Measurements from ENCODE around the gene SORCS3. TPM values are rescaled to one million over a fixed set of nuclear protein-coding genes. Genes with fewer than 3 reads are reported as not detected.

SORCS3 gene
- total and polyA plus RNA-seq, 4 donors: 0.14 TPM; not detected in 3

DNA sequence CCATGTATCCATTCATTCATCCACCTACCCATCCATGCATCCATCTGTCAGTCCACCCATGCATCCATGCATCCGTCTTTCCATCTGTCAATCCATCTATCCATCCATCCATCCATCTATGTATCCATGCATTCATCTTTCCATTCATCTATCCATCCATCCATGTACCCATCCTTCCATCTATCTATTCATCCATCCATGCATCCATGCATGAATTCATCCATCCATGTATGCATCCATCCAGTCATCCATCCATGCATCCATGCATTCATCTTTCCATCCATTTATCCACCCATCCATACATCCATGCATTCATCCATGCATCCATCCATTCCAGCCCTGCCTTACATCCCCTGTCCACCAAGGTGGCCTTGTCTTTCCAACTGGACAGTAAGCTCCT, 45.7 kb downstream of the SORCS3 start:
- no peak overlapping the region for H3K27ac ChIP-seq (ENCODE audit: low read depth in 1 of 2, low read length in 1 of 2)
- ATAC-seq (ENCODE audit: insufficient read depth, low FRiP score) (no peak), DNase-seq (no peak)
- H3K36me3 ChIP-seq (ENCODE audit: control insufficient read depth in 4 of 4, insufficient read depth in 4 of 4, low read length in 4 of 4): no peaks in the 10 kb centered on the region
- 40 to 47% methylated on average over 1 of the region's 1 CpG for WGBS, 2 donors
- no peak overlapping the region for H3K4me3 ChIP-seq
- H3K9me3 ChIP-seq (ENCODE audit: control insufficient read depth in 4 of 4, insufficient read depth in 3 of 4, low read length in 3 of 4): peaks cover 0 to 6% (median 0%) of the 10 kb centered on the region in 4 donors
- TF ChIP-seq, protein P1, sequence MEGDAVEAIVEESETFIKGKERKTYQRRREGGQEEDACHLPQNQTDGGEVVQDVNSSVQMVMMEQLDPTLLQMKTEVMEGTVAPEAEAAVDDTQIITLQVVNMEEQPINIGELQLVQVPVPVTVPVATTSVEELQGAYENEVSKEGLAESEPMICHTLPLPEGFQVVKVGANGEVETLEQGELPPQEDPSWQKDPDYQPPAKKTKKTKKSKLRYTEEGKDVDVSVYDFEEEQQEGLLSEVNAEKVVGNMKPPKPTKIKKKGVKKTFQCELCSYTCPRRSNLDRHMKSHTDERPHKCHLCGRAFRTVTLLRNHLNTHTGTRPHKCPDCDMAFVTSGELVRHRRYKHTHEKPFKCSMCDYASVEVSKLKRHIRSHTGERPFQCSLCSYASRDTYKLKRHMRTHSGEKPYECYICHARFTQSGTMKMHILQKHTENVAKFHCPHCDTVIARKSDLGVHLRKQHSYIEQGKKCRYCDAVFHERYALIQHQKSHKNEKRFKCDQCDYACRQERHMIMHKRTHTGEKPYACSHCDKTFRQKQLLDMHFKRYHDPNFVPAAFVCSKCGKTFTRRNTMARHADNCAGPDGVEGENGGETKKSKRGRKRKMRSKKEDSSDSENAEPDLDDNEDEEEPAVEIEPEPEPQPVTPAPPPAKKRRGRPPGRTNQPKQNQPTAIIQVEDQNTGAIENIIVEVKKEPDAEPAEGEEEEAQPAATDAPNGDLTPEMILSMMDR (IDR thresholded peaks at IDR 0.05; ENCODE audit: control extremely low read depth, extremely low read depth): no peak
- H3K9ac ChIP-seq (ENCODE audit: insufficient read depth in 1 of 2, low read length in 2 of 2): no peak overlapping the region
- peaks cover 0 to 2% (median 0%) of the 10 kb centered on the region in 3 donors for H3K27me3 ChIP-seq (ENCODE audit: control insufficient read depth in 3 of 3, insufficient read depth in 3 of 3, low read length in 2 of 3)
- no peaks in the 10 kb centered on the region for H3K4me1 ChIP-seq (ENCODE audit: control insufficient read depth in 5 of 5, insufficient read depth in 5 of 5, low read length in 5 of 5)

DNA sequence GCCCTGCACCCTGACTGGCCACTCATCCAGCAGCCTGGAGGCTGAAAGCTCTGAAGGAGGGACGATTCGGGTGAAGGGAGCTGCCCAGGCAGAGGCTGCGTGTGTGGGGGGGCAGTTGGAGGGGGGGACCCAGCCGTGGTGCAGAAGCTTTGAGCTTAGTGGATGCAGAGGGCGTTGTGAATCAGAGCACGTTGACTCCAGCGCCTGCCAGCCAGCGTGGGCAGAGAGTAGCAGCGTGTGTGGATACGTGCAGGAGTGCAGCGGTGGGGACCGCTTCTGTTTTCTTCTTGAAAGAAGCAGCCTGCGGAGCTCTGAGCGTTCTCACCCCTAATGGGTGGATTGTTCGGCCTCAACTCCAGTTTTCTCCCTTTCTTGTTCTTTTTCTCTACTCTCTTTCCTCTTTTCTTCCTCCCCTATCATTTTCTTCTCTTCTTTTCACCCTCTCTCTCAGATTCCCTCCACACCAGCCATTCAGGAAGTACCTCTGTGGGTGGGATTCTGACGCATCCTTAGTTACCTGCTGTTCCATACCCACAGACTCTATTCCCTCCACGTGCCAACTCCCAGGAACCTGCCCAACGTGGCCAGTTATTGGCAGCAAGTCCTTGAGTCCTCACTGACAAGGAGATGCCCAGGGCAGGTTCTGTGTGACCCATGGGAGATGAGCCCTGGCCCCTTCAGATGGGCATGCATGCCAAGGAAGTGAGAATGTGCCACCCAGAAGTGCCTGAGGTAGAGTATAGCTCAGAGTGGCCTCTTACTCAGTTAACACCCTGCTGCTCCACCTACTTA, 47.4 kb downstream of the SORCS3 start:
- WGBS, 2 donors: 57 to 68% methylated on average over 18 of the region's 18 CpGs
- DNase-seq: no peak
- ATAC-seq (ENCODE audit: insufficient read depth, low FRiP score): no peak

DNA sequence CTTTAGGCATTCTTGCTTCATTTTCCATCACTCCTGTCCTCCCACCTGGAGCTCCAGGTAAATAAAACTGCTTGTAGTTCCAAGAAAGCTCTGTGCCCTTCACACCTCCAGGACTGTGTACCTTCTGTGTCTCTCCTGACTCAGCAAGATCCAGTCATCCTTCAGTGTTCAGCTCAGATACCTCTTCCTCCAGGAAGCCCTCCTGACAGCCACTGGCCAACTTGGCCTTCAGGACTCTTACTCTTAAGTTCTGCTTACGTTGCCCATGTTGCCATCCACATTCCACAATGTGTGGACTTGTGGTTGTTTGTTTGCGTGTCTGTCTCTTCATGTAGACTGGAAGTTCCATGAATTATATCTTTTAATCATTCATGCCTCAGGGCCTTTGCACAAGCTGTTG, 48.0 kb downstream of the SORCS3 start:
- Histone ChIP-seq H3K9ac (ENCODE audit: insufficient read depth in 1 of 2, low read length in 2 of 2) (no peak overlapping the region), H3K4me3 (no peak overlapping the region), H3K27ac (ENCODE audit: low read depth in 1 of 2, low read length in 1 of 2) (no peak overlapping the region), H3K9me3 (ENCODE audit: control insufficient read depth in 4 of 4, insufficient read depth in 3 of 4, low read length in 3 of 4) (peaks cover 0 to 6% (median 0%) of the 10 kb centered on the region in 4 donors), H3K27me3 (ENCODE audit: control insufficient read depth in 3 of 3, insufficient read depth in 3 of 3, low read length in 2 of 3) (peaks cover 0 to 4% (median 0%) of the 10 kb centered on the region in 3 donors), H3K4me1 (ENCODE audit: control insufficient read depth in 5 of 5, insufficient read depth in 5 of 5, low read length in 5 of 5) (no peaks in the 10 kb centered on the region), H3K36me3 (ENCODE audit: control insufficient read depth in 4 of 4, insufficient read depth in 4 of 4, low read length in 4 of 4) (no peaks in the 10 kb centered on the region)
- 78 to 79% methylated on average over 2 of the region's 2 CpGs for WGBS, 2 donors
- ATAC-seq (ENCODE audit: insufficient read depth, low FRiP score) (no peak), DNase-seq (no peak)
- TF ChIP-seq, protein P1 (IDR thresholded peaks at IDR 0.05; ENCODE audit: control extremely low read depth, extremely low read depth): no peak

More for the DNA sequence above, 47.4 kb downstream of the SORCS3 start:
- TF ChIP-seq, protein P1 (IDR thresholded peaks at IDR 0.05; ENCODE audit: control extremely low read depth, extremely low read depth): no peak
- no peaks in the 10 kb centered on the region for H3K36me3 ChIP-seq (ENCODE audit: control insufficient read depth in 4 of 4, insufficient read depth in 4 of 4, low read length in 4 of 4)
- no peaks in the 10 kb centered on the region for H3K4me1 ChIP-seq (ENCODE audit: control insufficient read depth in 5 of 5, insufficient read depth in 5 of 5, low read length in 5 of 5)
- H3K27ac ChIP-seq (ENCODE audit: low read depth in 1 of 2, low read length in 1 of 2): no peak overlapping the region
- H3K27me3 ChIP-seq (ENCODE audit: control insufficient read depth in 3 of 3, insufficient read depth in 3 of 3, low read length in 2 of 3): peaks cover 0 to 4% (median 0%) of the 10 kb centered on the region in 3 donors
- no peak overlapping the region for H3K9ac ChIP-seq (ENCODE audit: insufficient read depth in 1 of 2, low read length in 2 of 2)
- no peak overlapping the region for H3K4me3 ChIP-seq
- H3K9me3 ChIP-seq (ENCODE audit: control insufficient read depth in 4 of 4, insufficient read depth in 3 of 4, low read length in 3 of 4): peaks cover 0 to 6% (median 0%) of the 10 kb centered on the region in 4 donors

Measured in lung (tissue), 12 donors.